ENCODE results near the gene TRPV4. TPM values are rescaled to one million over a fixed set of nuclear protein-coding genes. Genes with fewer than 3 reads are reported as not detected.

The TRPV4 gene
- total and polyA plus RNA-seq, 3 donors from 2014 or later = 1.3 to 3.0 (median 2.2) TPM

- Histone ChIP-seq H3K9me3 (no peaks in the 10 kb centered on the region), H3K4me1 (peaks cover 4% of the 10 kb centered on the region), H3K27me3 (no peaks in the 10 kb centered on the region), H3K27ac (no peak overlapping the region), H3K36me3 (ENCODE audit: low read depth, missing control alignments) (no peaks in the 10 kb centered on the region), H3K4me3 (no peak overlapping the region)
- TF ChIP-seq CTCF (IDR thresholded peaks at IDR 0.05) (no peak), POLR2A (IDR thresholded peaks at IDR 0.05) (no peak)
- DNase-seq = no peak
- intact Hi-C loops (cut with DNase I; ENCODE audit: low total_unique reads) = loop anchor here (10.0 kb wide), 1 partner anchor 72 kb away; no protein-coding TSS in a partner anchor
Observed at GRCh38 chr12:109876406-109876805, 43.2 kb upstream of the TRPV4 start.

GRCh38 chr12:109875572-109876131, 42.5 kb upstream of the TRPV4 start:
- H3K4me3 ChIP-seq = no peak overlapping the region
- no peaks in the 10 kb centered on the region for H3K9me3 ChIP-seq
- no peaks in the 10 kb centered on the region for H3K36me3 ChIP-seq (ENCODE audit: low read depth, missing control alignments)
- 88 to 89% methylated on average over 6 of the region's 6 CpGs for WGBS, 2 donors
- intact Hi-C loops (cut with DNase I; ENCODE audit: low total_unique reads) = loop anchor here (10.0 kb wide), 1 partner anchor 71 kb away; no protein-coding TSS in a partner anchor
- H3K27ac ChIP-seq = no peak overlapping the region
- no peak for TF ChIP-seq CTCF (IDR thresholded peaks at IDR 0.05)
- no peak for TF ChIP-seq POLR2A (IDR thresholded peaks at IDR 0.05)
- no peaks in the 10 kb centered on the region for H3K27me3 ChIP-seq
- DNase-seq = no peak
- peaks cover 4% of the 10 kb centered on the region for H3K4me1 ChIP-seq

- WGBS, 2 donors = 95 to 98% methylated on average over 5 to 6 of the region's 6 CpGs
- Histone ChIP-seq H3K27ac (no peak overlapping the region), H3K36me3 (ENCODE audit: low read depth, missing control alignments) (no peaks in the 10 kb centered on the region), H3K4me1 (no peaks in the 10 kb centered on the region), H3K4me3 (no peak overlapping the region), H3K9me3 (no peaks in the 10 kb centered on the region), H3K27me3 (no peaks in the 10 kb centered on the region)
- no peak for TF ChIP-seq POLR2A (IDR thresholded peaks at IDR 0.05)
- intact Hi-C loops (cut with DNase I; ENCODE audit: low total_unique reads) = loop anchor here (10.0 kb wide), 1 partner anchor 69 kb away; no protein-coding TSS in a partner anchor
- DNase-seq = no peak
Observed at GRCh38 chr12:109873653-109874052, 40.5 kb upstream of the TRPV4 start.

- H3K27me3 ChIP-seq = no peaks in the 10 kb centered on the region
- H3K4me1 ChIP-seq = no peaks in the 10 kb centered on the region
- intact Hi-C loops (cut with DNase I; ENCODE audit: low total_unique reads) = loop anchor here (10.0 kb wide), 1 partner anchor 67 kb away; no protein-coding TSS in a partner anchor
- H3K27ac ChIP-seq = no peak overlapping the region
- TF ChIP-seq CTCF (IDR thresholded peaks at IDR 0.05) = no peak
- TF ChIP-seq POLR2A (IDR thresholded peaks at IDR 0.05) = no peak
- no peak for DNase-seq
- no peaks in the 10 kb centered on the region for H3K36me3 ChIP-seq (ENCODE audit: low read depth, missing control alignments)
- H3K9me3 ChIP-seq = no peaks in the 10 kb centered on the region
- WGBS, 2 donors = 79 to 87% methylated on average over 6 to 7 of the region's 7 CpGs
- H3K4me3 ChIP-seq = no peak overlapping the region
Observed at GRCh38 chr12:109871668-109872314, 38.6 kb upstream of the TRPV4 start.

- no peaks in the 10 kb centered on the region for H3K4me1 ChIP-seq
- intact Hi-C loops (cut with DNase I; ENCODE audit: low total_unique reads) = loop anchor here (10.0 kb wide), 1 partner anchor 66 kb away; no protein-coding TSS in a partner anchor
- no peaks in the 10 kb centered on the region for H3K9me3 ChIP-seq
Observed at GRCh38 chr12:109870648-109871047, 37.5 kb upstream of the TRPV4 start.

More at GRCh38 chr12:109870648-109871047, 37.5 kb upstream of the TRPV4 start:
- no peak for DNase-seq
- H3K27ac ChIP-seq = no peak overlapping the region
- 80 to 81% methylated on average over 2 of the region's 2 CpGs for WGBS, 2 donors
- H3K27me3 ChIP-seq = no peaks in the 10 kb centered on the region
- no peak overlapping the region for H3K4me3 ChIP-seq
- TF ChIP-seq POLR2A (IDR thresholded peaks at IDR 0.05) (no peak), CTCF (IDR thresholded peaks at IDR 0.05) (no peak)
- H3K36me3 ChIP-seq (ENCODE audit: low read depth, missing control alignments) = no peaks in the 10 kb centered on the region

Measured in testis (tissue), 3 donors.